ENCODE measurements around the gene CAMSAP1. TPM values are rescaled to one million over a fixed set of nuclear protein-coding genes. Genes with fewer than 3 reads are reported as not detected.

Gene CAMSAP1
- polyA plus RNA-seq, 1 donor from 2014 or later, result 58.5 TPM

GRCh38 chr9:135888766-135889394 lies 18.5 kb downstream of the CAMSAP1 start:
- Histone ChIP-seq H3F3A (ENCODE audit: insufficient read depth, low read length, poor library complexity, severe bottlenecking) (no peaks in the 10 kb centered on the region), H2AFZ (ENCODE audit: low read depth, low read length) (no peak overlapping the region), H4K20me1 (ENCODE audit: insufficient read depth) (peaks cover 79% of the 10 kb centered on the region), H3K79me2 (replicated peaks; ENCODE audit: insufficient read depth, low read length) (peaks cover 92% of the 10 kb centered on the region), H3K9me2 (ENCODE audit: insufficient read depth, low read length) (no peaks in the 10 kb centered on the region), H3K9me3 (ENCODE audit: low read length) (no peaks in the 10 kb centered on the region), H3K27ac (ENCODE audit: low read length) (no peak overlapping the region), H3K9ac (ENCODE audit: low read length) (no peak overlapping the region), H3K4me2 (ENCODE audit: low read length) (no peak overlapping the region), H3K4me3 (ENCODE audit: low read length) (no peak overlapping the region), H3K36me3 (ENCODE audit: insufficient read depth, low read length) (no peaks in the 10 kb centered on the region), H3K27me3 (ENCODE audit: insufficient read depth, low read depth, low read length) (no peaks in the 10 kb centered on the region)
- TF ChIP-seq, protein P1, sequence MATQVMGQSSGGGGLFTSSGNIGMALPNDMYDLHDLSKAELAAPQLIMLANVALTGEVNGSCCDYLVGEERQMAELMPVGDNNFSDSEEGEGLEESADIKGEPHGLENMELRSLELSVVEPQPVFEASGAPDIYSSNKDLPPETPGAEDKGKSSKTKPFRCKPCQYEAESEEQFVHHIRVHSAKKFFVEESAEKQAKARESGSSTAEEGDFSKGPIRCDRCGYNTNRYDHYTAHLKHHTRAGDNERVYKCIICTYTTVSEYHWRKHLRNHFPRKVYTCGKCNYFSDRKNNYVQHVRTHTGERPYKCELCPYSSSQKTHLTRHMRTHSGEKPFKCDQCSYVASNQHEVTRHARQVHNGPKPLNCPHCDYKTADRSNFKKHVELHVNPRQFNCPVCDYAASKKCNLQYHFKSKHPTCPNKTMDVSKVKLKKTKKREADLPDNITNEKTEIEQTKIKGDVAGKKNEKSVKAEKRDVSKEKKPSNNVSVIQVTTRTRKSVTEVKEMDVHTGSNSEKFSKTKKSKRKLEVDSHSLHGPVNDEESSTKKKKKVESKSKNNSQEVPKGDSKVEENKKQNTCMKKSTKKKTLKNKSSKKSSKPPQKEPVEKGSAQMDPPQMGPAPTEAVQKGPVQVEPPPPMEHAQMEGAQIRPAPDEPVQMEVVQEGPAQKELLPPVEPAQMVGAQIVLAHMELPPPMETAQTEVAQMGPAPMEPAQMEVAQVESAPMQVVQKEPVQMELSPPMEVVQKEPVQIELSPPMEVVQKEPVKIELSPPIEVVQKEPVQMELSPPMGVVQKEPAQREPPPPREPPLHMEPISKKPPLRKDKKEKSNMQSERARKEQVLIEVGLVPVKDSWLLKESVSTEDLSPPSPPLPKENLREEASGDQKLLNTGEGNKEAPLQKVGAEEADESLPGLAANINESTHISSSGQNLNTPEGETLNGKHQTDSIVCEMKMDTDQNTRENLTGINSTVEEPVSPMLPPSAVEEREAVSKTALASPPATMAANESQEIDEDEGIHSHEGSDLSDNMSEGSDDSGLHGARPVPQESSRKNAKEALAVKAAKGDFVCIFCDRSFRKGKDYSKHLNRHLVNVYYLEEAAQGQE (IDR thresholded peaks at IDR 0.05; ENCODE audit: borderline replicate concordance), result no peak
- no peak for TF ChIP-seq SMC3 (conservative IDR thresholded peaks at IDR 0.05; ENCODE audit: poor library complexity)
- TF ChIP-seq POLR2AphosphoS5 (IDR thresholded peaks at IDR 0.05), result no peak
- TF ChIP-seq RAD21 (conservative IDR thresholded peaks at IDR 0.05), result no peak
- no peak for TF ChIP-seq MXI1 (conservative IDR thresholded peaks at IDR 0.05; ENCODE audit: poor library complexity, severe bottlenecking)
- TF ChIP-seq CTCF (IDR thresholded peaks at IDR 0.05; ENCODE audit: poor library complexity, severe bottlenecking), result no peak
- no peak for TF ChIP-seq EZH2 (IDR thresholded peaks at IDR 0.05; ENCODE audit: borderline replicate concordance, insufficient read depth, low read length, poor library complexity, severe bottlenecking)
- TF ChIP-seq EP300 (conservative IDR thresholded peaks at IDR 0.05; ENCODE audit: poor library complexity, severe bottlenecking), result no peak

DNA sequence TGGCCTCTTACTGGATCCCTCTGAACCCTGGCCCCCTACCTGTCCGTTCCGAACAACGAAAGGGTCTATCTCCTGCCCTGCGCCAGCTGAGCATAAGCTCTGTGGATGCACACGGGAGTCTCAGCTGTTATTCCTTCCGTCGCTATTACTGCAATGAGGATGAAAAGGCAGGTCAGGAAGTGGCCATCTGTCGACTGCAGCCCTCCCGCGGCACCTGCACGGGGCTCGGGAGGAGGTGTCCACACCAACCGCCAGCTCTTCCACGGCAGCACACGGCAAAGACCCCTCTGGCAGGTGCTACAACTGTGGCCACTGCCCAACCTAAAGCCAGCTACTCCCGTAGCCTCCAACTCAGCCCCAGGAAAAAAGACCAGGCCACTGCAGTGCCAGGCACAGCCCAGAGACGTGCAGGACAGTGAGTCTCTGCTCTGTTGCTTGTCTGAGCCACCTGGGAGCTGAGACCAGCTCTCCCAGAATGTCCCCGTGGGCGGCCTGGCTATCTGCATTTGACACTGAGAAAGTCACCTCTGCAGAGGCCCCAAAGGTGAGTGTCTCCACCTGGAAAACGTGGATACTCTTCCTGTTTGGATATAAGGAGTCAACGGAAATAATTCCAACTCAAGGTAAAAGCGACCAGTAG lies 19.1 kb downstream of the CAMSAP1 start:
- no peaks in the 10 kb centered on the region for H3K9me3 ChIP-seq (ENCODE audit: low read length)

More for the DNA sequence above, 19.1 kb downstream of the CAMSAP1 start:
- H4K20me1 ChIP-seq (ENCODE audit: insufficient read depth), result peaks cover 85% of the 10 kb centered on the region
- no peaks in the 10 kb centered on the region for H3K27me3 ChIP-seq (ENCODE audit: insufficient read depth, low read depth, low read length)
- H2AFZ ChIP-seq (ENCODE audit: low read depth, low read length), result no peak overlapping the region
- no peaks in the 10 kb centered on the region for H3K9me2 ChIP-seq (ENCODE audit: insufficient read depth, low read length)
- TF ChIP-seq TAF1 (IDR thresholded peaks at IDR 0.05; ENCODE audit: low read depth), result no peak
- TF ChIP-seq MXI1 (conservative IDR thresholded peaks at IDR 0.05; ENCODE audit: poor library complexity, severe bottlenecking), result no peak
- TF ChIP-seq, protein P1 (IDR thresholded peaks at IDR 0.05; ENCODE audit: borderline replicate concordance), result no peak
- no peak for TF ChIP-seq EZH2 (IDR thresholded peaks at IDR 0.05; ENCODE audit: borderline replicate concordance, insufficient read depth, low read length, poor library complexity, severe bottlenecking)
- no peak overlapping the region for H3K4me2 ChIP-seq (ENCODE audit: low read length)
- H3K36me3 ChIP-seq (ENCODE audit: insufficient read depth, low read length), result no peaks in the 10 kb centered on the region
- no peak overlapping the region for H3K27ac ChIP-seq (ENCODE audit: low read length)
- no peaks in the 10 kb centered on the region for H3F3A ChIP-seq (ENCODE audit: insufficient read depth, low read length, poor library complexity, severe bottlenecking)
- peaks cover 92% of the 10 kb centered on the region for H3K79me2 ChIP-seq (replicated peaks; ENCODE audit: insufficient read depth, low read length)
- no peak overlapping the region for H3K9ac ChIP-seq (ENCODE audit: low read length)
- H3K4me3 ChIP-seq (ENCODE audit: low read length), result no peak overlapping the region

Measured in neural cell (in vitro differentiated cells).